Fibroblast of pulmonary artery (primary cell): ENCODE results near the gene ANTXR1.

Experiments
- DNase-seq: peaks from one replicate; pipeline ENCODE4 v3.0.0-alpha.2; 2010; ENCODE audit warnings: low read depth
- H3K4me3 ChIP-seq: replicated peaks from 2 replicates; pipeline ENCODE4 v1.5.1; 2011; ENCODE audit warnings: low read depth, mild to moderate bottlenecking, control low read depth, low read length, moderate library complexity
- TF ChIP-seq, protein P1 (sequence below): IDR thresholded peaks from 2 replicates; pipeline ENCODE4 v1.5.1; 2011; ENCODE audit warnings: mild to moderate bottlenecking, control low read depth, low read length, inconsistent platforms; ENCODE audit errors: missing control alignments

ANTXR1 gene

DNA sequence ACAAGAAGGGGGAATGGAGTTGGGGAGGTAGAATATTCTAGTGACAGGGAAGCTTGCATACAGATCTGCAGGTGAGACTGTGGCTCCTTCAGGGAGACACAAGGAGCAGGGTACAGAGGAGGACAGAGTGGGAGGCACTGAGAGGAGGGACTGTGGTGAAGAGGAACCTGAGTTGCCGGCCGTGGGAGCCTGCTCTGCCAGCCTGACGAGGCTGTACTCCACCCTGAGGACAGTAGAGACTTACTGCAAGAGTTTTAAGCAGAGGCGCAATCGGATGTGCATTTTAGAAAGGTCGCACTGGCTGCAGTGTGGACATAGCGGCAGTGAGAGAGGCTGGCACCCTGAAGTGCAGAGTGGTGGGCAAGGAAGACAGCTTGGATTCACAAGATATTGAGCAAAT is 188.3 kb downstream of the ANTXR1 start:
- TF ChIP-seq, protein P1, sequence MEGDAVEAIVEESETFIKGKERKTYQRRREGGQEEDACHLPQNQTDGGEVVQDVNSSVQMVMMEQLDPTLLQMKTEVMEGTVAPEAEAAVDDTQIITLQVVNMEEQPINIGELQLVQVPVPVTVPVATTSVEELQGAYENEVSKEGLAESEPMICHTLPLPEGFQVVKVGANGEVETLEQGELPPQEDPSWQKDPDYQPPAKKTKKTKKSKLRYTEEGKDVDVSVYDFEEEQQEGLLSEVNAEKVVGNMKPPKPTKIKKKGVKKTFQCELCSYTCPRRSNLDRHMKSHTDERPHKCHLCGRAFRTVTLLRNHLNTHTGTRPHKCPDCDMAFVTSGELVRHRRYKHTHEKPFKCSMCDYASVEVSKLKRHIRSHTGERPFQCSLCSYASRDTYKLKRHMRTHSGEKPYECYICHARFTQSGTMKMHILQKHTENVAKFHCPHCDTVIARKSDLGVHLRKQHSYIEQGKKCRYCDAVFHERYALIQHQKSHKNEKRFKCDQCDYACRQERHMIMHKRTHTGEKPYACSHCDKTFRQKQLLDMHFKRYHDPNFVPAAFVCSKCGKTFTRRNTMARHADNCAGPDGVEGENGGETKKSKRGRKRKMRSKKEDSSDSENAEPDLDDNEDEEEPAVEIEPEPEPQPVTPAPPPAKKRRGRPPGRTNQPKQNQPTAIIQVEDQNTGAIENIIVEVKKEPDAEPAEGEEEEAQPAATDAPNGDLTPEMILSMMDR = no peak
- no peak overlapping the region for H3K4me3 ChIP-seq

DNA sequence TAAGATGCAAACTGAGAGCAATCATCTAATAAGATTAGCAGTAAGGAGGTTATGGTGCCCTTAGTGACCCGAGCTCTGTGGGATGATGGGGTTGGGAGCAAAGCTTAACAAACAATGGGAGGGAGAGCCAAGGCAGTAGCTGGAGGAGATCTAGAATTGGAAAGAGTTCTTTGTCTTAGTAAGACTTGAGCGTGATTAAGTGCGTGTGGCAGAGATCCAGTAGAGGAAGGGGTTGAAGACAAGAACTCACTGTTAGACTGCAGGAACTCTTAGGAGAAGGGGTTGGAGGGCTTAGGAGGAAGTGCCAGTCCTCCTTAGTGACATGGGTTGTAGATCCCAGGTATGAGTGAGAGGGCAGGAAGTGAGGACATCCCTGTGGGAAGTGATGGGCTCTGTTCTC is 189.3 kb downstream of the ANTXR1 start:
- peak; percentile 57 for DNase-seq
- TF ChIP-seq, protein P1 = no peak
- H3K4me3 ChIP-seq = no peak overlapping the region

More for the DNA sequence above, 188.3 kb downstream of the ANTXR1 start:
- no peak for DNase-seq

DNA sequence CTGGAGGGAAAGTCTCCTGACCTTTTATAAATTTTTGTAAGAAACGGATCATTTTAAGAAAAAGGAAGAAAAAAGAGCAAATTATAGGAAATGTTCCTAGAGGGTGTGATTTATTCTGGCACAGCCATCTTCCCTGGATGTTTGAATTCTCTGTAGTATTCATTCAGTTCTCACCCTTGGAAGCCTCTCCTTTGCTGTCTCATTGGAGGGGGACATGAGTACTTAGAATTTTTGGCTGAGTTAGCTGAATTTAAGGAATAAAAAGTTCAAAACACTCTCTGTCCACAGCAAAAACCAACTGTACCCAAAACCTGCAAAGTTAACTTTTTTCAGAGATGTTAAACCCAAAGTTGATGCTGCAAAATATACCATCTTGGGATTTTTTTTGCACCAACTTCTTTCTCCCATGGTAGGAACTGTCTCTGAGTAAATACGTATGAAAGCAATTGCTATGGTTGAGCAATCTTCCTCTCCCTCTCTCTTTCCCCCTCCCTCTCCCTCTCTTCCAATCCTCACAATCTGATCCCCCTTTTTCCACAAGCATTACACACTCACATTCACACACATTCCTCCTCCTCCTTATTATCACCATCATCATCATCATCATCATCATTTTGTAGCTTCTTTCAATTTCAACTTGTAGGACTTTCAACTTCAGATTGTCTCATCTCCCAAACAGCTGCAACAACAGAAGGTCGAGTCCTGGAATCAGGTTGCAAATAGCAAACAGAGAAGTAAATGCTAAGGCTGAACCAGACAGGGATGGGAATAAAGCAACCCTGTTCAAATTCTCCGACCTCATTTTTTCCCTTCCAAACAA is 190.4 kb downstream of the ANTXR1 start:
- H3K4me3 ChIP-seq = no peak overlapping the region
- no peak for DNase-seq
- TF ChIP-seq, protein P1 = no peak

DNA sequence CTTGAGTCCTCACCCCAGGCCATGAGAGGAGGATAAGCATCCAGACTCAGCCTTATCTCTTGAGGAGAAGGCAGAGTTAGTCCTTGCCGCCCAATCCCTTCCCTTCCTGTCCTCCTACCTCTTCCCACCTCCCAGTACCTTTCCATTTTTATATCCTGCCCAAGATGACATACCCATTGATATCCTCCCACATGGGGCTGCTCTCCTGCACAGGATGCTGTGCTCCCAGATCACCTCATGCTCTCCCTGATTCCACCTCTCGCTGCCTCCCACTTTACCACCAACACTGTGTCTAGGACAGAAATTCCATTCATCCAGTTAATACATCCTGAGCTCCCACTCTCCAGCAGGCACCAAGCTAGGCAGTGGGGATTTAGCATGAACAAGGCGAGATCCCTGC is 191.7 kb downstream of the ANTXR1 start:
- no peak overlapping the region for H3K4me3 ChIP-seq
- TF ChIP-seq, protein P1 = no peak
- no peak for DNase-seq

DNA sequence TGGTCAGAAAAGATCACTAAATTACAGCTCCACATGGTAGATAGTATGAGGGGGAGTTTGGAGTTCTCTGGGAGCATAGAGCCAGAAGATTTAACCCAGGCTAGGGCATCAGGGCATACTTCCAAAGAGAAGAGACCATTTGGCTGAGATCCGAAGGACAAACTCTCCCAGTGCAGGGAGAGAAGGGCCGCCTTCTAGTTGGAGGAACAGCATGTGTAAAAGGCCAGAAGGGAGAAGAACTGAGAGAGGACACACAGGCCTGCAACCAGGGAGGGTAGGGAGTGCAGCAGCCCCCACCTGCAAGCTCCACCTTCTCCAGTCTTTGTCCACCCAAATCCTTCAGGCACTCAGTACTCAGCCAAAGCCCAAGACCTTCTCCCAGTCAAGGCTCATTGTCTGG is 192.1 kb downstream of the ANTXR1 start:
- no peak for DNase-seq
- H3K4me3 ChIP-seq = no peak overlapping the region
- TF ChIP-seq, protein P1 = no peak

DNA sequence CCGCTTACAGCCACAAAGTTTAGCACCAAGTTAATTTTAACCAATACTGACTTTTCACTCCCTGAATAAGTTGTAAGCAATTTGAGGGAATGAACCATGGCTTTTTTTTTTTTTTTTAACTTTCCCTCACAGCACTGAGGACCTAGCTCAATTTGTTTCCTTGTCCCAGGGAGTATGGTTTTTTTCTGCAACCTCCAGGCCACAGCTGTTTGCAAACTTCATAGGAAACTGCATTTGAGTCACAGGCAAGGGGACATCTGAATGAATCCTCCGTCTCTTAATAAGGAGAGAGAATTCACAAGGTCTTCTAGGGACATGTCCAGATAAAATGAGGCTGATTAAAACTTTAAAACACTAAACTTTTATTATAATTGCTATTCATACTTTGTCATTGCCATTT is 192.5 kb downstream of the ANTXR1 start:
- TF ChIP-seq, protein P1 = no peak
- H3K4me3 ChIP-seq = no peak overlapping the region
- DNase-seq = no peak
